ENCODE measurements around the gene ABCC2. TPM values are rescaled to one million over a fixed set of nuclear protein-coding genes. Genes with fewer than 3 reads are reported as not detected.
"Not testable (repeated sequence)": the region's sequence is repeated elsewhere in the genome, so short reads cannot be mapped to it uniquely, and the experiment has no call there.

Gene ABCC2
- total RNA-seq (2014; rRNA removed; shearing (Covaris generic)) = under 0.01 and 0.86 TPM in 2 replicates
- 0.19 and 0.20 TPM in 2 replicates for polyA plus RNA-seq (2016; fragmentation: Nextera tagmentation; extraction: Ambion mirVana)

DNA sequence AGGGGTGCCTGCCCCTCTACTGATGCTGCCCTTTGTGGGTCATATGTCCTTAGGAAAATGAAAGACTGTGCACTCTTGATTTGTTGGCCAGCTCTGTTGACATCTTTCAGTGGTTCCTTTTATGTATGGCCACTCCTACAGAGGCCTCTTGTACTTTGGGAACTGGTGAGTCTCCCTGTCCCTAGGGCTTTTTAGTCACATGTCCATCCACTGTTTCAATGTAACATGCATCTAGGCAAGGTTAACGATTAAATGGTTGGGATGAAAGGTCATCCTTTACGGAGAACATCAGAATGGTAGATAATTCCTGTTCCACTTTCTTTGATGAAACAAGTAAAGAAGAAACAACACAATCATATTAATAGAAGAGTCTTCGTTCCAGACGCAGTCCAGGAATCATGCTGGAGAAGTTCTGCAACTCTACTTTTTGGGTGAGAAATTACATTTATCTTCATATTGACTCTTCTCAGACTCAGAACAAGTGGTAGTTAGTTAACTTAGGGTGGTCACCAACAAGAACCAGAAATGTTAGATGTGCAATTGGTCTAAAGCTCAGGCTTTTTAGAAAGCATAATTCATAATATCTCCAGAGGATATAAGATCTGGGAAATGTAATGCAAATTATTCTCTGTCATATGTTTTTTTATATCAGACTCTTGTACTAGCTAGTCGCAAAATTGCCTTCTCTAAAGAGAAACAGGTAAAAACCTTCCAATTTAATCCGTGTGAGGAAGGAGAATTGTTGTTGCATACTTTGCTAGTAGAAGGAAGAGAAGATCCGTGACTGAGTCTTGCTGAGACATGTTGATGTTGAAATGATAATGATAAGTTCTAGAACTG, at the start of gene ABCC2:
Gene ABCC2, plus strand, starts transcription at position 194 of the 840 bp plus-strand sequence. Its CDS starts 205 bp downstream, at position 399.
- H3K9me2 ChIP-seq (ENCODE audit: insufficient read depth) = no peaks in the 10 kb centered on the region
- WGBS, 2 experiments (ENCODE audit: low coverage in 1 of 2, low lambda C conversion rate in 2 of 2, missing lambda C conversion rate in 2 of 2) = 85 to 92% methylated on average over 7 of the region's 7 CpGs
- H3K4me2 ChIP-seq (ENCODE audit: unreplicated experiment) = no peak within 1 kb of the TSS
- H3F3A ChIP-seq (ENCODE audit: insufficient read depth) = peaks cover 35% of the 10 kb centered on the region
- H2AFZ ChIP-seq = no peak within 1 kb of the TSS
- H3K4me1 ChIP-seq (ENCODE audit: insufficient read depth) = peaks cover 70% of the 10 kb centered on the region
- DNase-seq = no peak
- H3K27ac ChIP-seq = peak within 1 kb of the TSS; percentile 53
- no peak within 1 kb of the TSS for H3K4me3 ChIP-seq
- no peak within 1 kb of the TSS for H3K9ac ChIP-seq
- in situ Hi-C loops (cut with MboI) = no loop called here
- no peaks in the 10 kb centered on the region for H3K27me3 ChIP-seq (replicated peaks; ENCODE audit: insufficient read depth)
- H4K20me1 ChIP-seq (ENCODE audit: insufficient read depth) = no peaks in the 10 kb centered on the region
- H3K9me3 ChIP-seq (ENCODE audit: low read depth) = no peaks in the 10 kb centered on the region
- no peak for TF ChIP-seq EZH2 (IDR thresholded peaks at IDR 0.05; ENCODE audit: insufficient read depth, poor library complexity, severe bottlenecking)
- TF ChIP-seq EZH2phosphoT487 (IDR thresholded peaks at IDR 0.05; ENCODE audit: insufficient read depth, low read depth) = no peak
- H3K79me2 ChIP-seq (ENCODE audit: insufficient read depth) = no peaks in the 10 kb centered on the region
- H3K36me3 ChIP-seq (ENCODE audit: low read depth) = no peaks in the 10 kb centered on the region

- peak overlapping the region; percentile 33 for H3K27ac ChIP-seq
- no peaks in the 10 kb centered on the region for H3K9me2 ChIP-seq (ENCODE audit: insufficient read depth)
- peak overlapping the region; percentile 96 for H3K4me3 ChIP-seq
- peaks cover 14% of the 10 kb centered on the region for H3K36me3 ChIP-seq (ENCODE audit: low read depth)
- H4K20me1 ChIP-seq (ENCODE audit: insufficient read depth) = no peaks in the 10 kb centered on the region
- peak overlapping the region; percentile 64 for H2AFZ ChIP-seq
- in situ Hi-C loops (cut with MboI) = no loop called here
- TF ChIP-seq EZH2phosphoT487 (IDR thresholded peaks at IDR 0.05; ENCODE audit: insufficient read depth, low read depth) (no peak), EZH2 (IDR thresholded peaks at IDR 0.05; ENCODE audit: insufficient read depth, poor library complexity, severe bottlenecking) (no peak)
- peak overlapping the region; percentile 86 for H3K9ac ChIP-seq
- peak overlapping the region; percentile 96 for H3K4me2 ChIP-seq (ENCODE audit: unreplicated experiment)
- peak; percentile 75 for DNase-seq
- H3K9me3 ChIP-seq (ENCODE audit: low read depth) = no peaks in the 10 kb centered on the region
- 3 to 4% methylated on average over 8 of the region's 8 CpGs for WGBS, 2 experiments (ENCODE audit: low coverage in 1 of 2, low lambda C conversion rate in 2 of 2, missing lambda C conversion rate in 2 of 2)
- peaks cover 49% of the 10 kb centered on the region for H3K79me2 ChIP-seq (ENCODE audit: insufficient read depth)
- peaks cover 20% of the 10 kb centered on the region; the same call in 1 of the 2 replicates for H3K4me1 ChIP-seq (ENCODE audit: insufficient read depth)
- H3K27me3 ChIP-seq (replicated peaks; ENCODE audit: insufficient read depth) = no peaks in the 10 kb centered on the region
- peaks cover 15% of the 10 kb centered on the region for H3F3A ChIP-seq (ENCODE audit: insufficient read depth)
These were observed 49.1 kb upstream of the ABCC2 start for GRCh38 chr10:99733366-99733765.

DNA sequence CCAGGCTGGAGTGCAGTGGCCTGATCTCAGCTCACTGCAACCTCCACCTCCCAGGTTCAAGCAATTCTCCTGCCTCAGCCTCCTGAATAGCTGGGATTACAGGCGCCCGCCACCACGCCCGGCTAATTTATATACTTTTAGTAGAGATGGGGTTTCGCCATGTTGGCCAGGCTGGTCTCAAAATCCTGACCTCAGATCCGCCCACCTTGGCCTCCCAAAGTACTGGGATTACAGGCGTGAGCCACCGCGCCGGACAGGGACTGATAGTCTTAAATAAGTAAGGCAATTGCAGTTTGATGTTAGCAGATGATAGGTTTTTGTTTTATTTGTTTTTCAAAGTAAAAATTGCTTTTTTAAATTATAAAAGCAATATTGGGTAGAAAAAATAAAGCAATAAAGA, 48.3 kb upstream of the ABCC2 start:
- H3K9ac ChIP-seq; H3K4me2 ChIP-seq (ENCODE audit: unreplicated experiment); H3K4me3 ChIP-seq; DNase-seq; H3K9me3 ChIP-seq (ENCODE audit: low read depth); H3K27me3 ChIP-seq (replicated peaks; ENCODE audit: insufficient read depth); H3K27ac ChIP-seq; in situ Hi-C loops (cut with MboI); H4K20me1 ChIP-seq (ENCODE audit: insufficient read depth); H2AFZ ChIP-seq; H3K9me2 ChIP-seq (ENCODE audit: insufficient read depth): not testable (repeated sequence)
- WGBS, 2 experiments (ENCODE audit: low coverage in 1 of 2, low lambda C conversion rate in 2 of 2, missing lambda C conversion rate in 2 of 2) = 92 to 93% methylated on average over 10 of the region's 10 CpGs
- Histone ChIP-seq H3K79me2 (ENCODE audit: insufficient read depth) (peaks cover 56% of the 10 kb centered on the region), H3K4me1 (ENCODE audit: insufficient read depth) (peaks cover 20% of the 10 kb centered on the region; the same call in 1 of the 2 replicates), H3F3A (ENCODE audit: insufficient read depth) (peaks cover 12% of the 10 kb centered on the region), H3K36me3 (ENCODE audit: low read depth) (peaks cover 18% of the 10 kb centered on the region)

- Histone ChIP-seq H3K9me2 (ENCODE audit: insufficient read depth) (no peaks in the 10 kb centered on the region; the same call in 1 of the 2 replicates), H3K4me2 (ENCODE audit: unreplicated experiment) (no peak overlapping the region), H3K9ac (no peak overlapping the region), H3K36me3 (ENCODE audit: low read depth) (peaks cover 63% of the 10 kb centered on the region), H4K20me1 (ENCODE audit: insufficient read depth) (no peaks in the 10 kb centered on the region), H3K4me3 (no peak overlapping the region), H3K27ac (no peak overlapping the region), H3K9me3 (ENCODE audit: low read depth) (peaks cover 7% of the 10 kb centered on the region), H3K4me1 (ENCODE audit: insufficient read depth) (peaks cover 27% of the 10 kb centered on the region), H2AFZ (no peak overlapping the region), H3F3A (ENCODE audit: insufficient read depth) (peaks cover 32% of the 10 kb centered on the region), H3K79me2 (ENCODE audit: insufficient read depth) (peaks cover 43% of the 10 kb centered on the region), H3K27me3 (replicated peaks; ENCODE audit: insufficient read depth) (no peaks in the 10 kb centered on the region)
- 99% methylated on average over 2 of the region's 2 CpGs for WGBS, 2 experiments (ENCODE audit: low coverage in 1 of 2, low lambda C conversion rate in 2 of 2, missing lambda C conversion rate in 2 of 2)
- no peak for DNase-seq
- TF ChIP-seq EZH2 (IDR thresholded peaks at IDR 0.05; ENCODE audit: insufficient read depth, poor library complexity, severe bottlenecking) = no peak
- no peak for TF ChIP-seq EZH2phosphoT487 (IDR thresholded peaks at IDR 0.05; ENCODE audit: insufficient read depth, low read depth)
- in situ Hi-C loops (cut with MboI) = no loop called here
These were observed 42.2 kb upstream of the ABCC2 start for GRCh38 chr10:99740260-99740659.
